A204.1 (cell line): Measurements from ENCODE around the gene SKAP1.

Source experiments
- FAIRE-seq: peaks from 2 replicates; lab custom pipeline; 2012; peaks lifted over from hg19 to GRCh38; lab: Jason Lieb, UNC

The SKAP1 gene

DNA sequence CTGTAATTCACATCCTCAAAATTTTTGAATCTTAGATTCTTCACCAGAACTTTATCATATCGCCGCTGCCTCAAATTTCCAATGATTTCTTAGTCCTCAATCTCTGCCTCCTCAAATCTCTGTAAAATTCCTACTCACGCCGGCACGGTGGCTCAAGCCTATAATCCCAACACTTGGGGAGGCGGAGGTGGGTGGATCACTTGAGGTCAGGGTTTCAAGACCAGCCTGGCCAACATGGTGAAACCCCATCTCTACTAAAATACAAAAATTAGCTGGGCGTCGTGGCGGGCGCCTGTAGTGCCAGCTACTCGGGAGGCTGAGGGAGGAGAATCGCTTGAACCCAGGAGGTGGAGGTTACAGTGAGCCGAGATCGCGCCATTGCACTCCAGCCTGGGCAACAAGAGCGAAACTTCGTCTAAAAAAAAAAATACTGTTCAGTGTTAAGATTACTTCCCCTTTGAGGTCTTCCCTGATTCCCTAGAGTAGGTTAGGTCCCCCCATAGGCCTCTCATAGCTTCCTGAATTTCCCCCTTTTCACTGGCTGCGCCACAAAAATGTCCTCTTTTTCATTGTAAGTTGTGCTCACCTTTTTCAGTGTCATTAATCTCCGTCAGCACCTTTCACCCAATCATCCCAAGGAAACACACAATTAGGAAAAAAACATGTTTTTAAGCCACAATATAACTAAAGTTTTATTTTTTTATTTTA, 327.8 kb downstream of the SKAP1 start:
- FAIRE-seq, result no peak

DNA sequence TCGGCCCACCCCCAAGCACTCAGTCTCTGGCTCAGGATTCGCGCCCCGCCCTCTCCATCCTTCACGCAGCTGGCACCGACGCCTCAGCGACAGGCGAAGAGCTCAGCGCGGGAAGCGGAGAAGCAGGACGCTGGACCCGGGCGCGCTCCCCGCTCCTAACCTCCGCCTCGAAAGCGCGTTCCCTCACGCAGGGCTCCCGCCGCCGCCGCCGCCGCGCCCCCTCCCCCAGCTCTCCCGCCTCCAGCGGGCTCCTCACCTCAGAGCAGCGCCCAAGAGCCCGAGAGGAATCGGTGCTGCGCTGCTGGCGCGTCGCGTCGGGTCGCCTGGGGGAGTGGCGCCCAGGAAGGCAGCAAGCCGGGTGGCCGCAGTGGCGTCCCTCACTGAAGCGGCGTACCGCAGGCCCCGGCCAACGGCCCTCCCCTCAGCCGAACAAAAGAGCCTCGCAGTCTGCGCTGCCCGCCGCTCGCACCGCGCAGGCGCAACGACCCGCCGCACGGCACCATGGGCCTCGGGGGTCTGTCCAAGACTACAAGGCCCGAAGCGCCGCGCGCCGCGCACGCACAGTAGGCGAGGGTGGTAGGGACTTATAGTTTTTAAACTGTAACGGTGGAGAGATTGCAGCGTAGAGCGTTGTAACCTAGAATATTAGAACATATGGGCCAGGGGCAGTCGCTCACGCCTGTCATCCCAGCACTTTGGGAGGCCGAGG, 328.8 kb downstream of the SKAP1 start, which contains the start of gene CBX1:
TSS of gene CBX1 (minus strand) at position 467 of the 709 bp plus-strand sequence. CDS start 24,474 bp downstream, outside the sequence.
- FAIRE-seq, result peak; percentile 32

DNA sequence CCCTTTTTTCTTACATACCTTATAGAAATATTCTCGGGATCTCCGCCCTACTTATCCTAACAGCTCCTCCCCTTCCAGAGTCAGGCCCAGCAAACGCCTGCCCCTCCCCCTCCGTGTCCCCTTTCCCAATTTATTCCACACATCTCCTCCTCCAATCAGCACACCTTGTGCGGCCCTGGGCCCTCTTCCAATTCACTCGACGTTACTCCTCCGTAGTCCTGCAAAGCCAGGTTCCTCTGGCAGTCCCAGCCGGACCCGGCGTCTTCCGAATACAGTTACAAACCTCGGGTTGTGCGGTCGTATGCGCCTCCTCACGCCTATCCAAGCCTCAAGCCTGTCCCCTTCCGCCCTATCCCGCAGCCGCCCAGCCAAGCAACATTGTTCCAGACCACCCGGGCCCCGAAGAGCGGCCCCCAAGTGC, 329.4 kb downstream of the SKAP1 start:
- no peak for FAIRE-seq

DNA sequence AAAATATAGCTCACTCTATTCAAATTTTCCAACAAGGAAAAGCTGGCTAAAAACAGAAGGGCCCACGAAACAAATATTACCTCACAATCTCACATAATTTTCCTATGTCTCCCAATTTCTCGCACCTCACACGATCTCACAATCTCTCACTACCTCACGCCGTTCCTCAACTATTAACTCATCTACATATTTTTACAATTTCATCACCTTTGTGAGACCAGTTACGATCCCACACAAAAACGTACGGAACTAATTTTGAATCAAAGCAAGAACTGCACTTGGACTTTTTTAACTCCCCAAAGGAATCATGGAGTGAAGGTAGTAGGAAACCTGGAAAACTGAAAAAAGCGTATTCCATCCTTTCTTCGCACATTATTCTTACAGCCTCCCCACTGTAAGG, 329.9 kb downstream of the SKAP1 start:
- no peak for FAIRE-seq

DNA sequence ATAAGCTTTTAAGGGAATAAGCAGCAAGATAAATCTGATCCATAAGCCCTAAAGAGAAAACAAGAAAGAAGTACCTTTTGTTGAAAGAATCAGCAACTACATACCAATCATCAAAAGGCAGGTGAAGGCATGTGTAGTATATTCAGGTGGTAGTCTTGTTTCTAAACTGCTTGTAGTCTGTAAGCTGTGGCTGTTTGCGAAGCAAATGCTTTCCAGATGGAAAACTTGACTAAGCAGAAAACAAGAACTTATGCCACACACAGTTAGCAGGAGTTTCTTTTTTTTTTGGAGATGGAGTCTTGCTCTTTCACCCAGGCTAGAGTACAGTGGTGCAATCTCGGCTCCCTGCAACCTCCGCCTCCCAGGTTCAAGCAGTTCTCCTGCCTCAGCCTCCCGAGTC, 334.4 kb downstream of the SKAP1 start:
- no peak for FAIRE-seq

DNA sequence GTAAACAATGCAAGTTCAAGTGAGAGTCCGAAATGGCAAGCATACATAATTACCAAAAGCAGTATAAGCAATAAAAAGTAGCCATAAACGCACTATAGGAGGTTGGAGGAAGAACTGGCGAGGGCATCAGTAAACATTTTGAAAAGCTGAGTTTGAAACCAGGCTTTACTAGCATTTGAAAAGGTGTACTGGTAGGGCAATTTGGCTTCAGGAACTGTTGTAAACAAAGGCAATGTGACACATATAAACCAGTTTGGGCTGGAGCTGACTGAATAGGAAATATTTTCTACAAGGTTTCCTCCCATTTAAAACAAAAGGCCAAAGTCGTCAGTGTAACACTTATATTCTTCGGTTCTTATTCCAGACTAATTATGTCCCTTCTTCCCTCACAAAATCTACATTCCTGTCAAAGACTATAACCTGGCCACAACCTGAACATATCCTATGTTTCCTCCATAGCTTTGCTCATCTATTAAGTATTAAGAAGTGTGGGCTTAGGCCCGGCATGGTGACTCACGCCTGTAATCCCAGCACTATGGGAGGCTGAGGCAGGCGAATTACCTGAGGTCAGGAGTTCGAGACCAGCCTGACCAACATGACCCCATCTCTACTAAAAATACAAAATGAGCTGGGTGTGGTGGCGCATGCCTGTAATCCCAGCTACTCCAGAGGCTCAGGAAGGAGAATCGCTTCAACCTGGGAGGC, 336.5 kb downstream of the SKAP1 start:
- FAIRE-seq, result no peak

DNA sequence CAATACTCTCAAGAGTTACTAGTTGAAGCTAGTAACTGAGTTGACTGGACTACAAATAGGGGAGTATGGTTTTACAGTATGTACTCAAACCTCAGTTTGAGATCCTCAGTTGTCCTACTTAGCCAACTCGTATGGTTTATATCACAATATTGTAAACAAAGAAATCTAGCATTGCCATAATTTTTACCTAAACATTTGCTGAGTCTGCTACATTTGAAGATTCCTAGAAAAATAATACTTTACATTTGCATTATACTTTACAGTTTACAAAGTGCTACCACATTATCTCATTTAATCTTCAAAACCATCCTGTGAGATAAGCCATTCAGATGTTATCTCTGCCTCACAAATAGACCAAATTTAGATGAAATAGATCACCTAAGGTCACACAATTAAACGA, 345.1 kb downstream of the SKAP1 start:
- no peak for FAIRE-seq
